B cell (primary cell): ENCODE data around the gene RTBDN.

Experiments used
- EZH2 ChIP-seq: IDR thresholded peaks from 2 replicates; pipeline ENCODE4 v1.6.1; 2012; ENCODE audit warnings: borderline replicate concordance, low read depth, mild to moderate bottlenecking, moderate library complexity, low read length; ENCODE audit not compliant: insufficient read depth, poor library complexity, severe bottlenecking
- TF ChIP-seq, protein P1 (sequence below): fragments of 200-600 bp; IDR thresholded peaks from one replicate; pipeline ENCODE4 v1.8.0; 2022; ENCODE audit warnings: antibody characterized with exemption, mild to moderate bottlenecking

DNA sequence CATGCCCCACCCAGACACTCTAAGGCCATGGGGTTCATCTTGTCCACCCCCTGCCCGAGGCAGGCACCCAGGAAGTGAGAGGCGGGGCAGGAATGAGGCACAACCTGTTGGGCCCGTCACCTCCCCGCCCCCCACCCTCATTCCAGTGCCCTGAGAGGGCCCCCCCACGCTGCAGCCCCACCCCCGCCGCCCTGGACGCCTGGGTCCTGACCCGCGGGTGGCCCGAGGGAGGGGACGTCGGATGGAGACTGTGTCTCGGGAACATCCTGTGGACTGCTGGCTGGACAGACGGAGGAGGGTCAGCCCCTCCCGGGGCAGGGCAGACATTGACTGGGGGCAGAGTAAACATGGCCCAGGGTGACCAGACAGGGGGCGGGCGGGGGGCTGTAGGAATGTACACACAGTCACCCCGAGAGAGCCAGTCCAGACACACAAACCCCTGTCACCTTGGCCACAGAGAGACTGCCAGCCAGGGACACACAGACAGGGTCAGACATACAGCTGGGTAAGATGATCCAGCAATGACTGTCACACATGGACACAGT is 50.5 kb downstream of the RTBDN start:
- TF ChIP-seq, protein P1, sequence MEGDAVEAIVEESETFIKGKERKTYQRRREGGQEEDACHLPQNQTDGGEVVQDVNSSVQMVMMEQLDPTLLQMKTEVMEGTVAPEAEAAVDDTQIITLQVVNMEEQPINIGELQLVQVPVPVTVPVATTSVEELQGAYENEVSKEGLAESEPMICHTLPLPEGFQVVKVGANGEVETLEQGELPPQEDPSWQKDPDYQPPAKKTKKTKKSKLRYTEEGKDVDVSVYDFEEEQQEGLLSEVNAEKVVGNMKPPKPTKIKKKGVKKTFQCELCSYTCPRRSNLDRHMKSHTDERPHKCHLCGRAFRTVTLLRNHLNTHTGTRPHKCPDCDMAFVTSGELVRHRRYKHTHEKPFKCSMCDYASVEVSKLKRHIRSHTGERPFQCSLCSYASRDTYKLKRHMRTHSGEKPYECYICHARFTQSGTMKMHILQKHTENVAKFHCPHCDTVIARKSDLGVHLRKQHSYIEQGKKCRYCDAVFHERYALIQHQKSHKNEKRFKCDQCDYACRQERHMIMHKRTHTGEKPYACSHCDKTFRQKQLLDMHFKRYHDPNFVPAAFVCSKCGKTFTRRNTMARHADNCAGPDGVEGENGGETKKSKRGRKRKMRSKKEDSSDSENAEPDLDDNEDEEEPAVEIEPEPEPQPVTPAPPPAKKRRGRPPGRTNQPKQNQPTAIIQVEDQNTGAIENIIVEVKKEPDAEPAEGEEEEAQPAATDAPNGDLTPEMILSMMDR: no peak
- no peak for TF ChIP-seq EZH2
